H9 (cell line): Measurements from ENCODE around the gene CHRNA5. TPM values are rescaled to one million over a fixed set of nuclear protein-coding genes. Genes with fewer than 3 reads are reported as not detected.

ENCODE experiments used
- DNase-seq: peaks from one replicate; pipeline ENCODE4 v3.0.0-alpha.2; 2017
- H2AFZ ChIP-seq: one replicate; pipeline ENCODE4 v1.6.1; 2013; ENCODE audit warnings: mild to moderate bottlenecking, low read length, control low read depth, moderate library complexity
- H2AK5ac ChIP-seq: 2 replicates; pipeline ENCODE4 v1.6.1; 2013; ENCODE audit warnings: low read length, control low read depth, mixed read lengths; ENCODE audit not compliant: insufficient read length
- H2BK120ac ChIP-seq: one replicate; pipeline ENCODE4 v1.6.1; 2013; ENCODE audit warnings: low read depth, mild to moderate bottlenecking, low read length, control low read depth, inconsistent platforms; ENCODE audit not compliant: poor library complexity, severe bottlenecking
- H2BK12ac ChIP-seq: 2 replicates; pipeline ENCODE4 v1.6.1; 2013; ENCODE audit warnings: low read length, control low read depth, mixed read lengths, low read depth; ENCODE audit not compliant: insufficient read length
- H2BK15ac ChIP-seq: 2 replicates; pipeline ENCODE4 v1.6.1; 2013; ENCODE audit warnings: low read depth, low read length, control low read depth
- H2BK20ac ChIP-seq: one replicate; pipeline ENCODE4 v1.6.1; 2013; ENCODE audit warnings: low read depth, mild to moderate bottlenecking, low read length, control low read depth, inconsistent platforms; ENCODE audit not compliant: poor library complexity, severe bottlenecking
- H2BK5ac ChIP-seq: 2 replicates; pipeline ENCODE4 v1.6.1; 2013; ENCODE audit warnings: low read length, control low read depth, mixed read lengths; ENCODE audit not compliant: insufficient read length
- H3K14ac ChIP-seq: 2 replicates; pipeline ENCODE4 v1.6.1; 2013; ENCODE audit warnings: low read length, control low read depth; ENCODE audit not compliant: insufficient read depth
- H3K18ac ChIP-seq: 2 replicates; pipeline ENCODE4 v1.6.1; 2013; ENCODE audit warnings: low read depth, mild to moderate bottlenecking, mixed read lengths, low read length, control low read depth; ENCODE audit not compliant: insufficient read length
- H3K23ac ChIP-seq: 2 replicates; pipeline ENCODE4 v1.6.1; 2013; ENCODE audit warnings: low read length, control low read depth, mixed read lengths, low read depth; ENCODE audit not compliant: insufficient read length
- H3K23me2 ChIP-seq: 2 replicates; pipeline ENCODE4 v1.6.1; 2013; ENCODE audit warnings: low read depth, mild to moderate bottlenecking, mixed read lengths, low read length, control low read depth; ENCODE audit not compliant: insufficient read length, poor library complexity, severe bottlenecking
- H3K27ac ChIP-seq: 2 replicates; pipeline ENCODE4 v1.5.1; 2013; ENCODE audit warnings: low read length, control low read depth, mixed read lengths, low read depth; ENCODE audit not compliant: insufficient read length
- H3K27me3 ChIP-seq: 2 replicates; pipeline ENCODE4 v1.6.1; 2013; ENCODE audit warnings: low read length, control low read depth, inconsistent platforms; ENCODE audit not compliant: insufficient read depth
- H3K4ac ChIP-seq: 2 replicates; pipeline ENCODE4 v1.6.1; 2013; ENCODE audit warnings: low read depth, mild to moderate bottlenecking, control low read depth, inconsistent platforms, low read length, moderate library complexity
- H3K4me1 ChIP-seq: 2 replicates; pipeline ENCODE4 v1.6.1; 2013; ENCODE audit warnings: low read length, control low read depth, inconsistent platforms; ENCODE audit not compliant: insufficient read depth
- H3K4me2 ChIP-seq: 2 replicates; pipeline ENCODE4 v1.6.1; 2013; ENCODE audit warnings: low read length, control low read depth, mixed read lengths; ENCODE audit not compliant: insufficient read length, insufficient read depth
- H3K56ac ChIP-seq: 2 replicates; pipeline ENCODE4 v1.6.1; 2013; ENCODE audit warnings: low read depth, mild to moderate bottlenecking, mixed read lengths, low read length, control low read depth; ENCODE audit not compliant: insufficient read length
- H3K79me1 ChIP-seq: 2 replicates; pipeline ENCODE4 v1.6.1; 2013; ENCODE audit warnings: low read depth, mild to moderate bottlenecking, moderate library complexity, low read length, control low read depth, inconsistent platforms; ENCODE audit not compliant: insufficient read depth, poor library complexity, severe bottlenecking
- H3K79me2 ChIP-seq: 2 replicates; pipeline ENCODE4 v1.6.1; 2013; ENCODE audit warnings: low read length, control low read depth, inconsistent platforms; ENCODE audit not compliant: insufficient read depth
- H3K9ac ChIP-seq: 2 replicates; pipeline ENCODE4 v1.6.1; 2013; ENCODE audit warnings: low read length, control low read depth, mixed read lengths; ENCODE audit not compliant: insufficient read length; ENCODE audit errors: extremely low read depth
- H3K9me3 ChIP-seq: one replicate; pipeline ENCODE4 v1.6.1; 2013; ENCODE audit warnings: low read depth, low read length, inconsistent platforms; ENCODE audit not compliant: control insufficient read depth
- H3T11ph ChIP-seq: one replicate; pipeline ENCODE4 v1.6.1; 2013; ENCODE audit warnings: mild to moderate bottlenecking, low read length, control low read depth, inconsistent platforms
- H4K20me1 ChIP-seq: one replicate; pipeline ENCODE4 v1.6.1; 2013; ENCODE audit not compliant: control insufficient read depth, insufficient read length, insufficient read depth
- H4K5ac ChIP-seq: 2 replicates; pipeline ENCODE4 v1.6.1; 2013; ENCODE audit warnings: low read depth, mild to moderate bottlenecking, mixed read lengths, low read length, control low read depth; ENCODE audit not compliant: insufficient read length
- H4K8ac ChIP-seq: replicated peaks from 2 replicates; pipeline ENCODE4 v1.6.1; 2013; ENCODE audit warnings: low read length, control low read depth, mixed read lengths, low read depth; ENCODE audit not compliant: insufficient read length
- H4K91ac ChIP-seq: 2 replicates; pipeline ENCODE4 v1.6.1; 2013; ENCODE audit warnings: low read depth, mild to moderate bottlenecking, moderate library complexity, mixed read lengths, low read length, control low read depth; ENCODE audit not compliant: insufficient read length
- H3K27ac Mint-ChIP-seq, 3 experiments: 2 replicates in 2 of 3; 3 replicates in 1 of 3; pipeline ENCODE4 v1.8.0; 2020 to 2021; ENCODE audit warnings: mixed read lengths in 3 of 3, mild to moderate bottlenecking in 1 of 3, moderate library complexity in 1 of 3
- H3K27me3 Mint-ChIP-seq: 2 replicates; pipeline ENCODE4 v1.8.0; 2021; ENCODE audit warnings: low read depth, mild to moderate bottlenecking, moderate library complexity, mixed read lengths
- H3K36me3 Mint-ChIP-seq, 3 experiments: 2 replicates in 2 of 3; 3 replicates in 1 of 3; pipeline ENCODE4 v1.8.0; 2020 to 2021; ENCODE audit warnings: low read depth in 3 of 3, mixed read lengths in 3 of 3; ENCODE audit not compliant: insufficient read depth in 1 of 3
- H3K4me1 Mint-ChIP-seq, 2 experiments: 2 replicates each; pipeline ENCODE4 v1.8.0; 2020; ENCODE audit warnings: mixed read lengths in 2 of 2
- H3K4me3 Mint-ChIP-seq, 2 experiments: 2 replicates in 1 of 2; 3 replicates in 1 of 2; pipeline ENCODE4 v1.8.0; 2020 to 2021; ENCODE audit warnings: mild to moderate bottlenecking in 2 of 2, mixed read lengths in 2 of 2, moderate library complexity in 1 of 2
- H3K9me3 Mint-ChIP-seq, 2 experiments: 2 replicates in 1 of 2; 3 replicates in 1 of 2; pipeline ENCODE4 v1.8.0; 2020; ENCODE audit warnings: mild to moderate bottlenecking in 2 of 2, mixed read lengths in 2 of 2, moderate library complexity in 1 of 2
- CTCF ChIP-seq: fragments of 200-600 bp; sonication (generic); conservative IDR thresholded peaks from 3 replicates; pipeline ENCODE4 v1.8.0; 2021; ENCODE audit warnings: antibody characterized with exemption, mild to moderate bottlenecking
- WGBS: extraction: QIAGEN DNeasy Blood & Tissue Kit; methylation state at CpG from one replicate; pipeline ENCODE4 v1.1.7; 2013; ENCODE audit warnings: missing lambda C conversion rate, low lambda C conversion rate, mixed read lengths; ENCODE audit not compliant: insufficient read length; ENCODE audit errors: extremely low coverage; 5-methylcytosine and 5-hydroxymethylcytosine counted together
- total RNA-seq: library from RNA; stranded (reverse); gene quantifications from 2 replicates; pipeline ENCODE4 v1.2.1, GENCODE V29; 2021

CHRNA5 gene
- total RNA-seq, 1 experiment from 2014 or later: 16.5 TPM

- no peak overlapping the region for H3K4ac ChIP-seq
- no peaks in the 10 kb centered on the region for H4K20me1 ChIP-seq
- H2BK15ac ChIP-seq: no peak overlapping the region
- no peak overlapping the region for H2AFZ ChIP-seq
- Mint-ChIP-seq H3K9me3 (no peaks in the 10 kb centered on the region; a peak in 4 of 5 replicates), H3K4me1 (no peaks in the 10 kb centered on the region), H3K27ac (no peak overlapping the region), H3K36me3 (peaks cover 0 to 16% (median 9%) of the 10 kb centered on the region in 3 experiments; a peak in 4 of 7 replicates), H3K27me3 (peaks cover 20% of the 10 kb centered on the region), H3K4me3 (no peak overlapping the region)
- no peak overlapping the region for H3T11ph ChIP-seq
- no peak overlapping the region for H4K8ac ChIP-seq
- H3K56ac ChIP-seq: no peak overlapping the region
- H3K79me2 ChIP-seq: no peaks in the 10 kb centered on the region
- no peak overlapping the region for H4K5ac ChIP-seq
- H2BK20ac ChIP-seq: no peak overlapping the region
- H3K27me3 ChIP-seq: no peaks in the 10 kb centered on the region
- H3K23ac ChIP-seq: no peak overlapping the region
- no peak overlapping the region for H2AK5ac ChIP-seq
- H3K14ac ChIP-seq: no peak overlapping the region
- no peak overlapping the region for H2BK5ac ChIP-seq
- DNase-seq: no peak
- no peak overlapping the region for H3K9ac ChIP-seq
- TF ChIP-seq CTCF: no peak
- H3K79me1 ChIP-seq: no peaks in the 10 kb centered on the region
- no peaks in the 10 kb centered on the region for H3K23me2 ChIP-seq
- no CpG with 5 or more reads among the region's 9 CpGs for WGBS
- H4K91ac ChIP-seq: no peak overlapping the region
- H3K27ac ChIP-seq: no peak overlapping the region
- no peak overlapping the region for H3K18ac ChIP-seq
- no peak overlapping the region for H2BK12ac ChIP-seq
- H3K9me3 ChIP-seq: no peaks in the 10 kb centered on the region
- H3K4me2 ChIP-seq: no peak overlapping the region
- no peaks in the 10 kb centered on the region for H3K4me1 ChIP-seq
- no peak overlapping the region for H2BK120ac ChIP-seq
Measured at GRCh38 chr15:78630886-78631633, 65.7 kb downstream of the CHRNA5 start.
